Kidney (tissue), 14 donors: ENCODE results near the gene RAB11A. TPM values are rescaled to one million over a fixed set of nuclear protein-coding genes. Genes with fewer than 3 reads are reported as not detected.

Experiments used
- DNase-seq, 5 donors: peaks; one replicate each; pipeline ENCODE4 v3.0.0-alpha.2; 2013 to 2020
- FAIRE-seq: peaks from 2 replicates; lab custom pipeline; 2012; peaks lifted over from hg19 to GRCh38; lab: Jason Lieb, UNC
- H3K27ac ChIP-seq, 2 donors: one replicate each; pipeline ENCODE4 v1.7.0; 2013; ENCODE audit warnings: low read depth in 2 of 2, low read length in 2 of 2, inconsistent platforms in 1 of 2
- H3K27me3 ChIP-seq: one replicate; pipeline ENCODE4 v1.7.1; 2013; ENCODE audit warnings: low read length, inconsistent platforms; ENCODE audit not compliant: control insufficient read depth, insufficient read depth
- H3K36me3 ChIP-seq, 3 donors: one replicate each; pipeline versions ENCODE4 v1.7.0 to v1.7.1; 2013; ENCODE audit warnings: low read length in 3 of 3, control low read depth in 1 of 3, inconsistent platforms in 1 of 3; ENCODE audit not compliant: insufficient read depth in 3 of 3, control insufficient read depth in 2 of 3
- H3K4me1 ChIP-seq, 3 donors: one replicate each; pipeline versions ENCODE4 v1.7.0 to v1.7.1; 2013; ENCODE audit warnings: low read length in 3 of 3, inconsistent platforms in 1 of 3, low read depth in 1 of 3; ENCODE audit not compliant: control insufficient read depth in 2 of 3, insufficient read depth in 2 of 3
- H3K4me3 ChIP-seq, 3 donors: one replicate each; pipeline versions ENCODE4 v1.7.0 to v1.8.1; 2013; ENCODE audit warnings: low read length in 3 of 3, control low read depth in 1 of 3, inconsistent platforms in 1 of 3
- H3K9ac ChIP-seq, 3 donors: one replicate each; pipeline versions ENCODE4 v1.7.0 to v1.7.1; 2013; ENCODE audit warnings: low read length in 3 of 3, control low read depth in 1 of 3, inconsistent platforms in 1 of 3
- H3K9me3 ChIP-seq, 3 donors: one replicate each; pipeline versions ENCODE4 v1.7.0 to v1.7.1; 2013; ENCODE audit warnings: low read length in 3 of 3, control low read depth in 1 of 3, inconsistent platforms in 1 of 3; ENCODE audit not compliant: control insufficient read depth in 2 of 3, insufficient read depth in 1 of 3
- intact Hi-C: fragments of 100-400 bp; cut with DNase I; formaldehyde crosslinking; loops from one replicate; pipeline ENCODE4 v1.11.1; 2022
- polyA plus RNA-seq: library from polyadenylated mRNA; stranded (reverse); fragments of 350-450 nt; fragmentation: Illumina TruSeq; extraction: RNeasy Lipid Tissue Mini Kit (QIAGEN cat#74804); gene quantifications from one replicate; pipeline ENCODE4 v1.2.3, GENCODE V29; 2014; ENCODE audit warnings: low read depth, low replicate concordance; ENCODE audit not compliant: insufficient read depth
- total RNA-seq: library from RNA; stranded (reverse); fragmentation: NEBNext Ultra II Directional; extraction: Animal tissue kit (Norgen Biotek cat#: 25700); gene quantifications from one replicate; pipeline ENCODE4 v1.2.1, GENCODE V29; 2021
- TF ChIP-seq, protein P1 (sequence below): IDR thresholded peaks from 3 replicates; pipeline ENCODE4 v1.5.1; 2012; ENCODE audit warnings: mild to moderate bottlenecking, moderate library complexity, borderline replicate concordance; ENCODE audit not compliant: insufficient read depth; ENCODE audit errors: extremely low read depth
- donor health status: control.
- donor health status: control.
- donor health status: control.
- donor health status: control.
- donor health status: control.
- donor health status: DM: yes; HTN: yes; CAD: no.
- donor health status: Normal renal cell carcinoma (clear cell type).

Gene RAB11A
- total and polyA plus RNA-seq, 2 donors from 2014 or later: 216 to 249 TPM

DNA sequence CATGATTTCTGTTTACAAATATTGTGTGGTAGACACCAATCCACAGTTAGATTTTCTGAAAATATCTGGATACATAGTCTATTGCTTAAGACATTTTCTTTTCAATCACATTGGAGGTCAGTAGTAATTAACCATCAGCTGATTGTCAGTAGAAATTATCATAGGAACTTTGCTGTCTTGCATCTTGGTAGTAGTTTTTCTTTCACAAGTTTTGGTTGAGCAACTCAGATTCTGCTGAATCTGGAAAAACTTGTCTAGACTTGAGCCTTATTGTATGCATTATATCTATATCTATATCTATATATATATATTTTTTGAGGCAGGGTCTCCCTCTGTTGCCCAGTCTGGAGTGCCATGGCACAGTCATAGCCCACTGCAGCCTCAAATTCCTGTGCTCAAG lies 4.0 kb downstream of the RAB11A start:
- intact Hi-C loops: no loop called here
- Histone ChIP-seq H3K36me3 (peaks cover 3 to 11% (median 8%) of the 10 kb centered on the region in 3 donors), H3K4me3 (no peak overlapping the region), H3K27ac (no peak overlapping the region), H3K9me3 (no peaks in the 10 kb centered on the region), H3K27me3 (no peaks in the 10 kb centered on the region), H3K9ac (no peak overlapping the region), H3K4me1 (peaks cover 0 to 6% (median 0%) of the 10 kb centered on the region in 3 donors)
- TF ChIP-seq, protein P1, sequence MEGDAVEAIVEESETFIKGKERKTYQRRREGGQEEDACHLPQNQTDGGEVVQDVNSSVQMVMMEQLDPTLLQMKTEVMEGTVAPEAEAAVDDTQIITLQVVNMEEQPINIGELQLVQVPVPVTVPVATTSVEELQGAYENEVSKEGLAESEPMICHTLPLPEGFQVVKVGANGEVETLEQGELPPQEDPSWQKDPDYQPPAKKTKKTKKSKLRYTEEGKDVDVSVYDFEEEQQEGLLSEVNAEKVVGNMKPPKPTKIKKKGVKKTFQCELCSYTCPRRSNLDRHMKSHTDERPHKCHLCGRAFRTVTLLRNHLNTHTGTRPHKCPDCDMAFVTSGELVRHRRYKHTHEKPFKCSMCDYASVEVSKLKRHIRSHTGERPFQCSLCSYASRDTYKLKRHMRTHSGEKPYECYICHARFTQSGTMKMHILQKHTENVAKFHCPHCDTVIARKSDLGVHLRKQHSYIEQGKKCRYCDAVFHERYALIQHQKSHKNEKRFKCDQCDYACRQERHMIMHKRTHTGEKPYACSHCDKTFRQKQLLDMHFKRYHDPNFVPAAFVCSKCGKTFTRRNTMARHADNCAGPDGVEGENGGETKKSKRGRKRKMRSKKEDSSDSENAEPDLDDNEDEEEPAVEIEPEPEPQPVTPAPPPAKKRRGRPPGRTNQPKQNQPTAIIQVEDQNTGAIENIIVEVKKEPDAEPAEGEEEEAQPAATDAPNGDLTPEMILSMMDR: no peak
- no peak for FAIRE-seq
- no peak for DNase-seq

DNA sequence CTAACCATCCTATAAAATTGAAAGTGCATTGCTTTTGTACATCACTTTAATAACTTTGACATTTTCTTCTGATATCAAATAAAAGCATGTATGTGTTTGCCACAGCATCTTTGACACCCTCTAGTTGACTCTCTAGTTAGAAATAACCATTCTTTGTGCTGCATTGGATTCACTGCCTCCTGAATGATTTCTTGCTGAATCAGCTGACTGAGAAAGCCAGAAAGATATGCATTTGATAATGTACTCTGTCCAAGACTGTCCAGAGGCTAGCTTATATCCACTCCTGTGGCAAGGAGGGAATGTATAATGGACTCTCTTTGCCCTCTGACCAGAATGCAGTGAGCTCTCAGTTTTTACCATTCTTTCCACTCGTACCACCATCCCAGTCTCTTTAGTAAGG lies 6.2 kb downstream of the RAB11A start:
- DNase-seq: no peak
- H3K9me3 ChIP-seq: no peaks in the 10 kb centered on the region
- H3K4me3 ChIP-seq: no peak overlapping the region
- TF ChIP-seq, protein P1: no peak
- FAIRE-seq: no peak
- H3K4me1 ChIP-seq: peaks cover 0 to 6% (median 0%) of the 10 kb centered on the region in 3 donors
- no peak overlapping the region for H3K9ac ChIP-seq
- no peak overlapping the region for H3K27ac ChIP-seq
- intact Hi-C loops: no loop called here
- peaks cover 3 to 21% (median 15%) of the 10 kb centered on the region in 3 donors for H3K36me3 ChIP-seq
- H3K27me3 ChIP-seq: no peaks in the 10 kb centered on the region

DNA sequence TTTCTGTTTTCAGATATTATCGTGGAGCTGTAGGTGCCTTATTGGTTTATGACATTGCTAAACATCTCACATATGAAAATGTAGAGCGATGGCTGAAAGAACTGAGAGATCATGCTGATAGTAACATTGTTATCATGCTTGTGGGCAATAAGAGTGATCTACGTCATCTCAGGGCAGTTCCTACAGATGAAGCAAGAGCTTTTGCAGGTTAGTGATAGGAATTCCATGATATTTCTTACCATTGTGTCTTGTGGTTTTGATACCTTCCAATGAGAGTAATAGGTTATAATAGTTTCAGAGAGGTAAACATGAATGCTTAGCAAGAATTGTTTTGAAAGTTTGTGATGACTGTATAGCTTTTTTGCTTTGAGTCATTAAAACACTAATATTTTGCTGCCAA lies 8.5 kb downstream of the RAB11A start:
- intact Hi-C loops: no loop called here
- DNase-seq (no peak), FAIRE-seq (no peak)
- no peaks in the 10 kb centered on the region for H3K9me3 ChIP-seq
- no peak overlapping the region for H3K9ac ChIP-seq
- peaks cover 0 to 3% (median 0%) of the 10 kb centered on the region in 3 donors for H3K4me1 ChIP-seq
- H3K27me3 ChIP-seq: no peaks in the 10 kb centered on the region
- H3K27ac ChIP-seq: no peak overlapping the region
- TF ChIP-seq, protein P1: no peak
- no peak overlapping the region for H3K4me3 ChIP-seq
- peaks cover 3 to 28% (median 17%) of the 10 kb centered on the region in 3 donors for H3K36me3 ChIP-seq

DNA sequence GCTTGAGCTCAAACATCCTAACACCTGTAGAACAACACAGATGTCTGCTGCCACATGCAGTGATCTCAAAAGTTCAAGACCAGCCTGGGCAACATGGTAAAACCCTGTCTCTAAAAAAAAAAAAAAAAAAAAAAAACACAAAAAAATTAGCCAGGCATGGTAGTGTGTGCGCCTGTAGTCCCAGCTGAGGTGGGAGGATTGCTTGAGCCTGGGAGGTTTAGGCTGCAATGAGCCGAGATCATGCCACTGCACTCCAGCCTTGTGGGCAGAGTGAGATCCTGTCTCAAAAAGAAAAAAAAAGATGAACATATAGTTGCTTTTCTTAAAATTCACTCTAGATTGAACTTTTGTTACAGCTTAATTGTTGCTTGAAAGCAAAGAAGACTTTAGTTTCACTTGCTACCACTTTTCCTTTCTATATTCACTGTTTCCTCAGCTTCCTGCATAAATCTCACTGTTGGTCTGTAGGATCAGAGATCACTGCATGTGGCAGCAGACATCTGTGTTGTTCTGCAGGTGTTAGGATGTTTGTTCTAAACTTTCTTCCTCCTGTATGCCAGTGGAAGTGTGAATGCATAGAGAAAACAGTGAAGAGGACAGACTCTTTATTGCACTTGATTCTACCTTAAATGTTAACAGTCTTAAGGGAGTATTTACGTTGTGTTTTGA lies 12.6 kb downstream of the RAB11A start:
- DNase-seq: no peak
- no peak for FAIRE-seq
- H3K9ac ChIP-seq: no peak overlapping the region
- no peaks in the 10 kb centered on the region for H3K27me3 ChIP-seq
- H3K4me3 ChIP-seq: no peak overlapping the region
- peaks cover 3 to 36% (median 21%) of the 10 kb centered on the region in 3 donors for H3K36me3 ChIP-seq
- intact Hi-C loops: no loop called here
- H3K9me3 ChIP-seq: no peaks in the 10 kb centered on the region
- TF ChIP-seq, protein P1: no peak
- H3K27ac ChIP-seq: no peak overlapping the region
- no peaks in the 10 kb centered on the region for H3K4me1 ChIP-seq
